BE2C (cell line): ENCODE data around the gene SLC10A3.

Experiments
- DNase-seq: peaks from one replicate; pipeline ENCODE4 v3.0.0-alpha.2; 2020
- H3K27me3 ChIP-seq: fragments of 250-450 bp; sonication (Bioruptor Pico); 2 replicates; pipeline ENCODE4 v1.5.1; 2020; ENCODE audit warnings: mild to moderate bottlenecking
- H3K36me3 ChIP-seq: fragments of 250-450 bp; sonication (Bioruptor Pico); 2 replicates; pipeline ENCODE4 v1.5.1; 2020; ENCODE audit warnings: mild to moderate bottlenecking
- H3K4me1 ChIP-seq: fragments of 250-450 bp; sonication (Bioruptor Pico); 2 replicates; pipeline ENCODE4 v1.5.1; 2020
- H3K4me3 ChIP-seq: 2 replicates; pipeline ENCODE4 v1.5.1; 2011; ENCODE audit warnings: low read depth, low read length
- H3K9me3 ChIP-seq: fragments of 250-450 bp; sonication (Bioruptor Pico); 2 replicates; pipeline ENCODE4 v1.5.1; 2020
- CTCF ChIP-seq: IDR thresholded peaks from 2 replicates; pipeline ENCODE4 v1.5.1; 2012; ENCODE audit warnings: mild to moderate bottlenecking, low read depth, low read length

Gene SLC10A3

GRCh38 chrX:154450312-154450711 is 40.1 kb downstream of the SLC10A3 start:
- H3K4me1 ChIP-seq = no peaks in the 10 kb centered on the region
- no peak for TF ChIP-seq CTCF
- no peaks in the 10 kb centered on the region for H3K27me3 ChIP-seq
- peaks cover 3% of the 10 kb centered on the region for H3K36me3 ChIP-seq
- H3K9me3 ChIP-seq = no peaks in the 10 kb centered on the region
- no peak overlapping the region for H3K4me3 ChIP-seq
- no peak for DNase-seq

- peaks cover 3% of the 10 kb centered on the region for H3K36me3 ChIP-seq
- no peak for DNase-seq
- H3K4me1 ChIP-seq = no peaks in the 10 kb centered on the region
- TF ChIP-seq CTCF = no peak
- no peak overlapping the region for H3K4me3 ChIP-seq
- H3K27me3 ChIP-seq = no peaks in the 10 kb centered on the region
- no peaks in the 10 kb centered on the region for H3K9me3 ChIP-seq
Observed at GRCh38 chrX:154449618-154450017, 40.8 kb downstream of the SLC10A3 start.

- no peak overlapping the region for H3K4me3 ChIP-seq
- H3K36me3 ChIP-seq = peaks cover 3% of the 10 kb centered on the region
- H3K4me1 ChIP-seq = no peaks in the 10 kb centered on the region; the same call in 1 of the 2 replicates
- no peak for TF ChIP-seq CTCF
- H3K9me3 ChIP-seq = no peaks in the 10 kb centered on the region
- H3K27me3 ChIP-seq = no peaks in the 10 kb centered on the region
- no peak for DNase-seq
Observed at GRCh38 chrX:154448484-154448883, 41.9 kb downstream of the SLC10A3 start.

- TF ChIP-seq CTCF = no peak
- no peak for DNase-seq
- Histone ChIP-seq H3K27me3 (no peaks in the 10 kb centered on the region), H3K4me1 (no peaks in the 10 kb centered on the region; the same call in 1 of the 2 replicates), H3K9me3 (no peaks in the 10 kb centered on the region), H3K36me3 (peaks cover 7% of the 10 kb centered on the region), H3K4me3 (no peak overlapping the region)
Observed at GRCh38 chrX:154446430-154446829, 44.0 kb downstream of the SLC10A3 start.

- no peak overlapping the region for H3K4me3 ChIP-seq
- H3K36me3 ChIP-seq = peaks cover 9% of the 10 kb centered on the region
- H3K9me3 ChIP-seq = no peaks in the 10 kb centered on the region
- H3K27me3 ChIP-seq = no peaks in the 10 kb centered on the region
- DNase-seq = no peak
- TF ChIP-seq CTCF = no peak
- H3K4me1 ChIP-seq = no peaks in the 10 kb centered on the region; the same call in 1 of the 2 replicates
Observed at GRCh38 chrX:154445776-154446175, 44.7 kb downstream of the SLC10A3 start.

GRCh38 chrX:154444755-154445246 is 45.6 kb downstream of the SLC10A3 start:
- peaks cover 8% of the 10 kb centered on the region for H3K36me3 ChIP-seq
- H3K9me3 ChIP-seq = no peaks in the 10 kb centered on the region
- no peaks in the 10 kb centered on the region; the same call in 1 of the 2 replicates for H3K4me1 ChIP-seq
- no peak for TF ChIP-seq CTCF
- H3K4me3 ChIP-seq = peak overlapping the region; percentile 67
- DNase-seq = no peak
- H3K27me3 ChIP-seq = no peaks in the 10 kb centered on the region
